ENCODE measurements around the gene DMAC1. TPM values are rescaled to one million over a fixed set of nuclear protein-coding genes. Genes with fewer than 3 reads are reported as not detected.
A peak's percentile ranks its signal among the peaks of the same experiment; 100 is the strongest.

The DMAC1 gene
- total and polyA plus RNA-seq, 2 donors from 2014 or later, result 54.9 to 159 TPM

- DNase-seq, result no peak
- H3K9ac ChIP-seq (ENCODE audit: low read length in 3 of 3), result no peak overlapping the region
- intact Hi-C loops (cut with DNase I), result no loop called here
- H3K4me3 ChIP-seq (ENCODE audit: low read length in 3 of 3), result no peak overlapping the region
- FAIRE-seq, result no peak
- TF ChIP-seq, protein P1, sequence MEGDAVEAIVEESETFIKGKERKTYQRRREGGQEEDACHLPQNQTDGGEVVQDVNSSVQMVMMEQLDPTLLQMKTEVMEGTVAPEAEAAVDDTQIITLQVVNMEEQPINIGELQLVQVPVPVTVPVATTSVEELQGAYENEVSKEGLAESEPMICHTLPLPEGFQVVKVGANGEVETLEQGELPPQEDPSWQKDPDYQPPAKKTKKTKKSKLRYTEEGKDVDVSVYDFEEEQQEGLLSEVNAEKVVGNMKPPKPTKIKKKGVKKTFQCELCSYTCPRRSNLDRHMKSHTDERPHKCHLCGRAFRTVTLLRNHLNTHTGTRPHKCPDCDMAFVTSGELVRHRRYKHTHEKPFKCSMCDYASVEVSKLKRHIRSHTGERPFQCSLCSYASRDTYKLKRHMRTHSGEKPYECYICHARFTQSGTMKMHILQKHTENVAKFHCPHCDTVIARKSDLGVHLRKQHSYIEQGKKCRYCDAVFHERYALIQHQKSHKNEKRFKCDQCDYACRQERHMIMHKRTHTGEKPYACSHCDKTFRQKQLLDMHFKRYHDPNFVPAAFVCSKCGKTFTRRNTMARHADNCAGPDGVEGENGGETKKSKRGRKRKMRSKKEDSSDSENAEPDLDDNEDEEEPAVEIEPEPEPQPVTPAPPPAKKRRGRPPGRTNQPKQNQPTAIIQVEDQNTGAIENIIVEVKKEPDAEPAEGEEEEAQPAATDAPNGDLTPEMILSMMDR (IDR thresholded peaks at IDR 0.05; ENCODE audit: borderline replicate concordance, extremely low read depth, insufficient read depth), result no peak
- no peaks in the 10 kb centered on the region for H3K36me3 ChIP-seq (ENCODE audit: control insufficient read depth in 2 of 3, insufficient read depth in 3 of 3, low read length in 3 of 3)
- no peaks in the 10 kb centered on the region for H3K4me1 ChIP-seq (ENCODE audit: control insufficient read depth in 2 of 3, insufficient read depth in 2 of 3, low read depth in 1 of 3, low read length in 3 of 3)
- no peaks in the 10 kb centered on the region for H3K27me3 ChIP-seq (ENCODE audit: control insufficient read depth, insufficient read depth, low read length)
- no peak overlapping the region for H3K27ac ChIP-seq (ENCODE audit: low read depth in 2 of 2, low read length in 2 of 2)
- no peaks in the 10 kb centered on the region for H3K9me3 ChIP-seq (ENCODE audit: control insufficient read depth in 2 of 3, insufficient read depth in 1 of 3, low read length in 3 of 3)
These were observed 20.4 kb upstream of the DMAC1 start for GRCh38 chr9:7819984-7820383.

GRCh38 chr9:7816021-7816420, 16.4 kb upstream of the DMAC1 start:
- no peak for DNase-seq

DNA sequence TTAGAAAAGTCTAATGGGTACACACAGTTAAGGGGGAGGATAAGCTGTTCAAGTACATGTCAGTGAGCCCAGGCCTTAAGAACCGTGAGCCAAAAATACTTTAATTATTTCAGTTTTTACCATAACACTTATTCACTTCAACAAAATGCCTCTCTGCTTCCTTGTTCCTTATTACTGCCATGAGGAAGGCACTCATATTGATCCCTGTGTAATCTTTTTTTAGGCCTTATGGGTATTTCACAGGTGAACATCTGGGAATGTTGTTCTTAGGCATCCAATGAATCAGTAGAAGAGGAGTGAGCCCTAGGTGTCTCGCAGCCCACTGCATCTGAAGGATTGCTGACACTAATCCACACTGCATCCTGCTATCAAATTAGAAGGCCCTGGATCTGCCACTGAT, 13.5 kb upstream of the DMAC1 start:
- intact Hi-C loops (cut with DNase I), result no loop called here
- H3K36me3 ChIP-seq (ENCODE audit: control insufficient read depth in 2 of 3, insufficient read depth in 3 of 3, low read length in 3 of 3), result no peaks in the 10 kb centered on the region
- H3K27ac ChIP-seq (ENCODE audit: low read depth in 2 of 2, low read length in 2 of 2), result no peak overlapping the region
- DNase-seq (no peak), FAIRE-seq (no peak)
- no peak overlapping the region for H3K4me3 ChIP-seq (ENCODE audit: low read length in 3 of 3)
- no peaks in the 10 kb centered on the region for H3K9me3 ChIP-seq (ENCODE audit: control insufficient read depth in 2 of 3, insufficient read depth in 1 of 3, low read length in 3 of 3)
- H3K27me3 ChIP-seq (ENCODE audit: control insufficient read depth, insufficient read depth, low read length), result peaks cover 2% of the 10 kb centered on the region
- no peaks in the 10 kb centered on the region for H3K4me1 ChIP-seq (ENCODE audit: control insufficient read depth in 2 of 3, insufficient read depth in 2 of 3, low read depth in 1 of 3, low read length in 3 of 3)
- H3K9ac ChIP-seq (ENCODE audit: low read length in 3 of 3), result no peak overlapping the region
- TF ChIP-seq, protein P1 (IDR thresholded peaks at IDR 0.05; ENCODE audit: borderline replicate concordance, extremely low read depth, insufficient read depth), result no peak

More at GRCh38 chr9:7816021-7816420, 16.4 kb upstream of the DMAC1 start:
- H3K9ac ChIP-seq (ENCODE audit: low read length in 3 of 3), result no peak overlapping the region
- peaks cover 2% of the 10 kb centered on the region for H3K27me3 ChIP-seq (ENCODE audit: control insufficient read depth, insufficient read depth, low read length)
- no peaks in the 10 kb centered on the region for H3K9me3 ChIP-seq (ENCODE audit: control insufficient read depth in 2 of 3, insufficient read depth in 1 of 3, low read length in 3 of 3)
- H3K27ac ChIP-seq (ENCODE audit: low read depth in 2 of 2, low read length in 2 of 2), result no peak overlapping the region
- TF ChIP-seq, protein P1 (IDR thresholded peaks at IDR 0.05; ENCODE audit: borderline replicate concordance, extremely low read depth, insufficient read depth), result no peak
- FAIRE-seq, result no peak
- H3K4me1 ChIP-seq (ENCODE audit: control insufficient read depth in 2 of 3, insufficient read depth in 2 of 3, low read depth in 1 of 3, low read length in 3 of 3), result no peaks in the 10 kb centered on the region
- intact Hi-C loops (cut with DNase I), result no loop called here
- no peaks in the 10 kb centered on the region for H3K36me3 ChIP-seq (ENCODE audit: control insufficient read depth in 2 of 3, insufficient read depth in 3 of 3, low read length in 3 of 3)
- H3K4me3 ChIP-seq (ENCODE audit: low read length in 3 of 3), result no peak overlapping the region

DNA sequence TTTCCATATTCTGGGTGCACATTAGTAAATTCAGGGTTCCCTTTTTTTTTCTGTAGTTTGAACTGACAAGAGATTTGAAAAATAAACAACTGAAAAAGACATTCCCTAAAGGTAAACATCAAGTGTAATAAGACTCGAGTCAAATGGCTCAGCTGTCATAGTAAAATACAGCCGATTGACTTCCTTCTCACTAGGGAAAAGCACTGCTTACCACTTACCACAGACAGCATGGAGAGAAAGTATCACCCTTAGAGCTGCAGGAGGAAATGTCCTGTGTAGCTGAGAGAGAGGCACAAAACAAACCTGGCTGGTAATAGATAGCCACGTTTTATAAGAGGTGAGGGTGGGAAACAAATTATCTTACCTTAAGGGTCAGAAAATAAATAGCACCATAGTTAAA, 12.1 kb upstream of the DMAC1 start:
- Histone ChIP-seq H3K4me1 (ENCODE audit: control insufficient read depth in 2 of 3, insufficient read depth in 2 of 3, low read depth in 1 of 3, low read length in 3 of 3) (no peaks in the 10 kb centered on the region), H3K4me3 (ENCODE audit: low read length in 3 of 3) (no peak overlapping the region), H3K9me3 (ENCODE audit: control insufficient read depth in 2 of 3, insufficient read depth in 1 of 3, low read length in 3 of 3) (no peaks in the 10 kb centered on the region), H3K9ac (ENCODE audit: low read length in 3 of 3) (no peak overlapping the region), H3K27ac (ENCODE audit: low read depth in 2 of 2, low read length in 2 of 2) (no peak overlapping the region), H3K27me3 (ENCODE audit: control insufficient read depth, insufficient read depth, low read length) (peaks cover 2% of the 10 kb centered on the region), H3K36me3 (ENCODE audit: control insufficient read depth in 2 of 3, insufficient read depth in 3 of 3, low read length in 3 of 3) (no peaks in the 10 kb centered on the region)
- intact Hi-C loops (cut with DNase I), result no loop called here
- FAIRE-seq, result no peak
- peak in 2 of 5 donors; percentile 45 to 53 for DNase-seq
- TF ChIP-seq, protein P1 (IDR thresholded peaks at IDR 0.05; ENCODE audit: borderline replicate concordance, extremely low read depth, insufficient read depth), result no peak
